ENCODE measurements around the gene DCTN5. TPM values are rescaled to one million over a fixed set of nuclear protein-coding genes. Genes with fewer than 3 reads are reported as not detected.

The DCTN5 gene
- 10 to 100 TPM; 49.8 to 68.7 (median 59.9) TPM for total RNA-seq
- 58.2 TPM for total RNA-seq (2013)
- 53.8 to 149 (median 95.6) reads per million in 29 experiments for total RNA-seq

- POLR2A ChIA-PET, result interaction anchor here (0.6 to 1.0 kb wide), 2 partner anchors 21 to 223 kb away, joined by 3 to 4 read pairs; no protein-coding TSS in a partner anchor
- no peaks in the 10 kb centered on the region for H3K9me3 Mint-ChIP-seq
- under 1% methylated on average over 54 of the region's 64 CpGs for WGBS (ENCODE audit: insufficient coverage)
- DNase-seq, result peak; percentile 60 to 87 (median 74)
- no peaks in the 10 kb centered on the region for H3K9me3 ChIP-seq
- H3K36me3 Mint-ChIP-seq, result peaks cover 20% of the 10 kb centered on the region
- ATAC-seq (replicated peaks in 1 of 4), result peak; percentile 94 to 97 (median 96)
- H3K27ac Mint-ChIP-seq, result peak within 1 kb of the TSS; percentile 93 to 94
- H3K4me1 Mint-ChIP-seq, result peaks cover 36 to 43% (median 42%) of the 10 kb centered on the region in 3 donors
- peaks cover 0 to 10% of the 10 kb centered on the region in 2 donors for H3K36me3 ChIP-seq (ENCODE audit: control insufficient read depth in 2 of 2, extremely low read depth in 1 of 2, insufficient read depth in 1 of 2, low read length in 1 of 2)
- no peaks in the 10 kb centered on the region for H3K27me3 Mint-ChIP-seq
- CTCF ChIA-PET, result no interaction called here
- H3K4me1 ChIP-seq (ENCODE audit: control insufficient read depth in 1 of 2, extremely low read depth in 1 of 2, insufficient read depth in 2 of 2, low read length in 2 of 2), result peaks cover 6 to 26% of the 10 kb centered on the region in 2 experiments
- peak within 1 kb of the TSS; percentile 94 to 98 (median 98) for H3K4me3 Mint-ChIP-seq
- no peaks in the 10 kb centered on the region for H3K27me3 ChIP-seq (replicated peaks in 1 of 2; ENCODE audit: control insufficient read depth in 2 of 2, extremely low read depth in 1 of 2, insufficient read depth in 2 of 2, low read length in 1 of 2)
- H3K4me3 ChIP-seq (ENCODE audit: control insufficient read depth in 1 of 2, extremely low read depth in 1 of 2, low read length in 1 of 2), result peak within 1 kb of the TSS; percentile 97 to 100
- peak within 1 kb of the TSS; percentile 61 for H3K27ac ChIP-seq (ENCODE audit: low read length)
Measured at GRCh38 chr16:23640931-23641765, at the start of gene DCTN5, which contains the start of gene PALB2. TSS of gene DCTN5 (plus strand) at chr16:23641466. CDS start at chr16:23641543, 77 bp downstream. TSS of gene PALB2 (minus strand) at chr16:23641310. CDS start at chr16:23641157, 153 bp downstream.

- H3K4me3 Mint-ChIP-seq, result no peak overlapping the region
- no peaks in the 10 kb centered on the region for H3K27me3 ChIP-seq (replicated peaks in 1 of 2; ENCODE audit: control insufficient read depth in 2 of 2, extremely low read depth in 1 of 2, insufficient read depth in 2 of 2, low read length in 1 of 2)
- H3K27ac Mint-ChIP-seq, result no peak overlapping the region
- H3K36me3 Mint-ChIP-seq, result peaks cover 21% of the 10 kb centered on the region
- ChIA-PET CTCF (interaction anchor here in 1 of 2 donors (1.2 kb wide), 1 partner anchor 112 kb away, joined by 3 read pairs; no protein-coding TSS in a partner anchor), POLR2A (no interaction called here)
- peaks cover 14 to 41% of the 10 kb centered on the region in 2 donors for H3K36me3 ChIP-seq (ENCODE audit: control insufficient read depth in 2 of 2, extremely low read depth in 1 of 2, insufficient read depth in 1 of 2, low read length in 1 of 2)
- no peaks in the 10 kb centered on the region for H3K27me3 Mint-ChIP-seq
- H3K4me1 Mint-ChIP-seq, result peaks cover 36 to 46% (median 39%) of the 10 kb centered on the region in 3 donors
- no peaks in the 10 kb centered on the region for H3K9me3 Mint-ChIP-seq
- H3K4me1 ChIP-seq (ENCODE audit: control insufficient read depth in 1 of 2, extremely low read depth in 1 of 2, insufficient read depth in 2 of 2, low read length in 2 of 2), result peaks cover 8 to 27% of the 10 kb centered on the region in 2 experiments
- no peaks in the 10 kb centered on the region for H3K9me3 ChIP-seq
- WGBS (ENCODE audit: insufficient coverage), result 100% methylated on average over 2 of the region's 12 CpGs
- no peak overlapping the region for H3K27ac ChIP-seq (ENCODE audit: low read length)
- no peak overlapping the region for H3K4me3 ChIP-seq (ENCODE audit: control insufficient read depth in 1 of 2, extremely low read depth in 1 of 2, low read length in 1 of 2)
- ATAC-seq (replicated peaks in 1 of 4) (no peak), DNase-seq (no peak)
Measured at GRCh38 chr16:23594186-23594585, 47.1 kb upstream of the DCTN5 start.

- WGBS (ENCODE audit: insufficient coverage), result 25% methylated on average over 30 of the region's 34 CpGs
- CTCF ChIA-PET, result interaction anchor here in 1 of 2 donors (2.8 kb wide), 1 partner anchor 37 kb away, joined by 16 read pairs; the partner anchor contains the start of genes EARS2 and UBFD1
- Mint-ChIP-seq H3K9me3 (no peaks in the 10 kb centered on the region), H3K27me3 (no peaks in the 10 kb centered on the region), H3K4me3 (peak overlapping the region; percentile 75 to 84 (median 84)), H3K36me3 (peaks cover 17% of the 10 kb centered on the region), H3K4me1 (peaks cover 36 to 44% (median 39%) of the 10 kb centered on the region in 3 donors), H3K27ac (no peak overlapping the region)
- peaks cover 8 to 27% of the 10 kb centered on the region in 2 experiments for H3K4me1 ChIP-seq (ENCODE audit: control insufficient read depth in 1 of 2, extremely low read depth in 1 of 2, insufficient read depth in 2 of 2, low read length in 2 of 2)
- no peaks in the 10 kb centered on the region for H3K27me3 ChIP-seq (replicated peaks in 1 of 2; ENCODE audit: control insufficient read depth in 2 of 2, extremely low read depth in 1 of 2, insufficient read depth in 2 of 2, low read length in 1 of 2)
- peak overlapping the region; percentile 4 for H3K27ac ChIP-seq (ENCODE audit: low read length)
- DNase-seq (peak in 2 of 35 experiments; percentile 4 to 8), ATAC-seq (replicated peaks in 1 of 4) (peak in 1 of 4 experiments; percentile 2)
- POLR2A ChIA-PET, result no interaction called here
- H3K36me3 ChIP-seq (ENCODE audit: control insufficient read depth in 2 of 2, extremely low read depth in 1 of 2, insufficient read depth in 1 of 2, low read length in 1 of 2), result peaks cover 8 to 28% of the 10 kb centered on the region in 2 donors
- peak overlapping the region; percentile 75 to 89 for H3K4me3 ChIP-seq (ENCODE audit: control insufficient read depth in 1 of 2, extremely low read depth in 1 of 2, low read length in 1 of 2)
- H3K9me3 ChIP-seq, result no peaks in the 10 kb centered on the region
Measured at GRCh38 chr16:23595246-23595950, 45.9 kb upstream of the DCTN5 start.

- Mint-ChIP-seq H3K27me3 (no peaks in the 10 kb centered on the region), H3K27ac (peak within 1 kb of the TSS; percentile 55 to 82), H3K36me3 (peaks cover 15% of the 10 kb centered on the region), H3K4me3 (peak within 1 kb of the TSS; percentile 75 to 84 (median 84)), H3K9me3 (no peaks in the 10 kb centered on the region), H3K4me1 (peaks cover 35 to 41% (median 39%) of the 10 kb centered on the region in 3 donors)
- peaks cover 5 to 21% of the 10 kb centered on the region in 2 donors for H3K36me3 ChIP-seq (ENCODE audit: control insufficient read depth in 2 of 2, extremely low read depth in 1 of 2, insufficient read depth in 1 of 2, low read length in 1 of 2)
- peak within 1 kb of the TSS; percentile 52 for H3K27ac ChIP-seq (ENCODE audit: low read length)
- H3K4me3 ChIP-seq (ENCODE audit: control insufficient read depth in 1 of 2, extremely low read depth in 1 of 2, low read length in 1 of 2), result peak within 1 kb of the TSS; percentile 75 to 89
- CTCF ChIA-PET, result interaction anchor here (0.7 to 2.8 kb wide), 8 partner anchors 9 to 446 kb away, joined by 3 to 16 read pairs (median 3); partner anchors contain the start of genes EARS2 (in 1 of the 2) and UBFD1 (in 1 of the 2)
- under 1% methylated on average over 60 of the region's 67 CpGs for WGBS (ENCODE audit: insufficient coverage)
- H3K27me3 ChIP-seq (replicated peaks in 1 of 2; ENCODE audit: control insufficient read depth in 2 of 2, extremely low read depth in 1 of 2, insufficient read depth in 2 of 2, low read length in 1 of 2), result no peaks in the 10 kb centered on the region
- H3K9me3 ChIP-seq, result no peaks in the 10 kb centered on the region
- peaks cover 8 to 27% of the 10 kb centered on the region in 2 experiments for H3K4me1 ChIP-seq (ENCODE audit: control insufficient read depth in 1 of 2, extremely low read depth in 1 of 2, insufficient read depth in 2 of 2, low read length in 2 of 2)
- POLR2A ChIA-PET, result interaction anchor here in 1 of 2 donors (0.5 kb wide), 1 partner anchor 1383 kb away, joined by 3 read pairs; no protein-coding TSS in a partner anchor
- peak; percentile 78 to 94 (median 87) for DNase-seq
- ATAC-seq (replicated peaks in 1 of 4), result peak; percentile 98 to 100 (median 100)
Measured at GRCh38 chr16:23595951-23596720, 45.1 kb upstream of the DCTN5 start, which contains the start of gene NDUFAB1. TSS of gene NDUFAB1 (minus strand) at chr16:23596316. CDS start at chr16:23596290, 26 bp downstream.

- Histone ChIP-seq H3K36me3 (ENCODE audit: control insufficient read depth in 2 of 2, extremely low read depth in 1 of 2, insufficient read depth in 1 of 2, low read length in 1 of 2) (peaks cover 5 to 11% of the 10 kb centered on the region in 2 donors), H3K27ac (ENCODE audit: low read length) (peak overlapping the region; percentile 52), H3K27me3 (replicated peaks in 1 of 2; ENCODE audit: control insufficient read depth in 2 of 2, extremely low read depth in 1 of 2, insufficient read depth in 2 of 2, low read length in 1 of 2) (no peaks in the 10 kb centered on the region), H3K4me3 (ENCODE audit: control insufficient read depth in 1 of 2, extremely low read depth in 1 of 2, low read length in 1 of 2) (no peak overlapping the region), H3K4me1 (ENCODE audit: control insufficient read depth in 1 of 2, extremely low read depth in 1 of 2, insufficient read depth in 2 of 2, low read length in 2 of 2) (peaks cover 8 to 27% of the 10 kb centered on the region in 2 experiments), H3K9me3 (no peaks in the 10 kb centered on the region)
- ChIA-PET CTCF (interaction anchor here (0.6 to 2.8 kb wide), 9 partner anchors 8 to 80 kb away, joined by 3 to 16 read pairs (median 3); partner anchors contain the start of genes EARS2 (in 1 of the 2) and UBFD1 (in 1 of the 2)), POLR2A (interaction anchor here in 1 of 2 donors (0.5 kb wide), 2 partner anchors 29 to 1384 kb away, joined by 3 to 7 read pairs; no protein-coding TSS in a partner anchor)
- peak in 3 of 35 experiments; percentile 3 to 24 (median 10) for DNase-seq
- Mint-ChIP-seq H3K4me3 (peak overlapping the region; percentile 29 to 47 (median 46)), H3K4me1 (peaks cover 25 to 35% (median 30%) of the 10 kb centered on the region in 3 donors), H3K27ac (peak overlapping the region; percentile 50 to 58), H3K36me3 (peaks cover 10% of the 10 kb centered on the region), H3K27me3 (no peaks in the 10 kb centered on the region), H3K9me3 (no peaks in the 10 kb centered on the region)
- 84% methylated on average over 3 of the region's 11 CpGs for WGBS (ENCODE audit: insufficient coverage)
- ATAC-seq (replicated peaks in 1 of 4), result no peak
Measured at GRCh38 chr16:23597003-23597756, 44.1 kb upstream of the DCTN5 start.

Measured in T-cell (primary cell).